CD4-positive, alpha-beta T cell treated with Interleukin-21 for 1 hour (primary cell): ENCODE results near the gene SLC12A8.

ENCODE experiments used
- DNase-seq: peaks from one replicate; pipeline ENCODE4 v3.0.0-alpha.2; 2020

Gene SLC12A8

GRCh38 chr3:125150525-125151441, 61.8 kb downstream of the SLC12A8 start:
- peak; percentile 62 for DNase-seq

- DNase-seq: no peak
Observed at GRCh38 chr3:125149462-125149861, 63.1 kb downstream of the SLC12A8 start.

- DNase-seq: no peak
Observed at GRCh38 chr3:125148836-125149235, 63.7 kb downstream of the SLC12A8 start.

- no peak for DNase-seq
Observed at GRCh38 chr3:125148016-125148812, 64.3 kb downstream of the SLC12A8 start.

- DNase-seq: no peak
Observed at GRCh38 chr3:125147491-125147820, 65.1 kb downstream of the SLC12A8 start.

- no peak for DNase-seq
Observed at GRCh38 chr3:125146626-125147490, 65.7 kb downstream of the SLC12A8 start.

GRCh38 chr3:125145751-125146475, 66.6 kb downstream of the SLC12A8 start:
- DNase-seq: no peak

GRCh38 chr3:125144653-125145314, 67.8 kb downstream of the SLC12A8 start:
- DNase-seq: no peak

GRCh38 chr3:125143982-125144652, 68.4 kb downstream of the SLC12A8 start:
- no peak for DNase-seq

GRCh38 chr3:125143538-125143937, 69.0 kb downstream of the SLC12A8 start:
- DNase-seq: no peak

- no peak for DNase-seq
Observed at GRCh38 chr3:125142940-125143339, 69.6 kb downstream of the SLC12A8 start.

GRCh38 chr3:125142420-125142778, 70.1 kb downstream of the SLC12A8 start:
- no peak for DNase-seq

GRCh38 chr3:125141596-125142419, 70.7 kb downstream of the SLC12A8 start:
- DNase-seq: peak; percentile 76

- DNase-seq: no peak
Observed at GRCh38 chr3:125140818-125141595, 71.5 kb downstream of the SLC12A8 start.

GRCh38 chr3:125140011-125140817, 72.3 kb downstream of the SLC12A8 start:
- no peak for DNase-seq

- DNase-seq: no peak
Observed at GRCh38 chr3:125139386-125139785, 73.2 kb downstream of the SLC12A8 start.

GRCh38 chr3:125137358-125138033, 75.1 kb downstream of the SLC12A8 start:
- DNase-seq: no peak

GRCh38 chr3:125136966-125137357, 75.6 kb downstream of the SLC12A8 start:
- no peak for DNase-seq
